Vagina (tissue), 2 donors: ENCODE data around the gene GRK1.

Source experiments
- CTCF ChIP-seq, 3 experiments: fragments of 450-650 bp in 2 of 3; fragments of 200-600 bp in 1 of 3; sonication (generic) in 1 of 3; IDR thresholded peaks; one replicate each; pipeline ENCODE4 v1.5.1; 2017 to 2019; ENCODE audit warnings: antibody characterized with exemption in 3 of 3, mild to moderate bottlenecking in 2 of 3, moderate library complexity in 2 of 3
- POLR2A ChIP-seq, 2 donors: fragments of 450-650 bp; IDR thresholded peaks; one replicate each; pipeline ENCODE4 v1.6.1; 2017; ENCODE audit warnings: antibody characterized with exemption in 2 of 2, mild to moderate bottlenecking in 2 of 2, moderate library complexity in 2 of 2
- POLR2AphosphoS5 ChIP-seq, 2 donors: sonication (generic); formaldehyde crosslinking; IDR thresholded peaks; one replicate each; pipeline ENCODE4 v1.9.0; 2017; ENCODE audit warnings: antibody characterized with exemption in 2 of 2, mild to moderate bottlenecking in 2 of 2, low read depth in 1 of 2; ENCODE audit not compliant: insufficient read depth in 1 of 2

GRCh38 chr13:113666329-113666670, 719 bp upstream of the GRK1 start:
- TF ChIP-seq POLR2A (IDR thresholded peaks at IDR 0.05) (no peak), CTCF (IDR thresholded peaks at IDR 0.05) (no peak), POLR2AphosphoS5 (IDR thresholded peaks at IDR 0.05; ENCODE audit: insufficient read depth in 1 of 2, low read depth in 1 of 2) (no peak)
